GM18909 (cell line): ENCODE results near the gene SYCE1.
"Not testable (repeated sequence)": the region's sequence is repeated elsewhere in the genome, so short reads cannot be mapped to it uniquely, and the experiment has no call there.

Experiments
- ATAC-seq: cut with Tn5 transposase; IDR thresholded peaks from one replicate; pipeline ENCODE4 v1.9.1; 2021; ENCODE audit warnings: mild to moderate bottlenecking; ENCODE audit not compliant: unreplicated experiment, poor library complexity

Gene SYCE1, protein sequence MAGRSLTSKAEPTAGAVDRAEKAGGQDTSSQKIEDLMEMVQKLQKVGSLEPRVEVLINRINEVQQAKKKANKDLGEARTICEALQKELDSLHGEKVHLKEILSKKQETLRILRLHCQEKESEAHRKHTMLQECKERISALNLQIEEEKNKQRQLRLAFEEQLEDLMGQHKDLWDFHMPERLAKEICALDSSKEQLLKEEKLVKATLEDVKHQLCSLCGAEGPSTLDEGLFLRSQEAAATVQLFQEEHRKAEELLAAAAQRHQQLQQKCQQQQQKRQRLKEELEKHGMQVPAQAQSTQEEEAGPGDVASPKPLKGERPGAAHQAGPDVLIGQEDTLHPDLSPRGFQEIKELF

DNA sequence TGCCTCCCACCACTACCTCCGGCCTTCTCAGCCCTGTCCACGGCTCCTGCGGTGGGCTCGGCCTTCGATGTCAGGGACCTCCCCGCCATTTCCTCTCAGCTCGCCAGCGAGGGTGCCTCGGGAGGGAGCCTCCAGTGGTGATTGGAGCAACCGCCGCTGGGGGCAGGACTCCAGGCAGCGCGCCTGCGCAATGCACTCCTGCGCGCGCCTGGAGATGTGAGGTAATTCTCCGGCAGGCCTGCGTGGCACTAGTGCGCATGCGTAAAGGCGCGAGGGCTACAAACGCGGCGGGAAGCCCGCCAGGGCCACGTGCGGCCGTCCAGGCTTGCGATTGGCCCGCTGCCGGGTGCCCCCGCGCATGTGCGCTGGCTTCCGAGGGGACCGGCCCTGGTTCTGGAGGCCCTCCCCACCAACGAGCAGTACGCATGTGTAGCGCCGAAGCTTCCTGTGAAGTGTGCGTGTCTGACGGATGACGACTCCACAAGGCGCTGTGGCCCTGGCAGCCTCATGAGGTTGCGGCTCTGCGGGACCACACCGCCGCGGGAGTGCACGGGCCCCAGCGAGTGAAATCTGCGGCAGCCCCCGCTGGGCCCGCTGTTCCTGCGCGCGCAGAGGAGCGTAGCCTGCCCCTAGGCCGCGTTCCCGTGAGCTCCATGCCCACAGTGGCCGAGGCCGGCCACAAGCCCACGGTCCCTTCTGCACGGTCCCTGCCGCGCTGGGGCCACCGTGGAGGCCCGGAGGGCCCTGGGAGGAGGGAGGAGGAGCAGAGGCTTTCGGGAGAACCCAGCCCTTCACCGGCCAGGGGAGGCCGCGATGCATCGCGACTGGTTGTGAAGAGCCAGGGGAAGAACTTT is at the start of gene SYCE1:
TSS of gene SYCE1 (minus strand) at position 143 of the 854 bp plus-strand sequence. CDS start at position 89, 54 bp downstream.
- no peak for ATAC-seq

DNA sequence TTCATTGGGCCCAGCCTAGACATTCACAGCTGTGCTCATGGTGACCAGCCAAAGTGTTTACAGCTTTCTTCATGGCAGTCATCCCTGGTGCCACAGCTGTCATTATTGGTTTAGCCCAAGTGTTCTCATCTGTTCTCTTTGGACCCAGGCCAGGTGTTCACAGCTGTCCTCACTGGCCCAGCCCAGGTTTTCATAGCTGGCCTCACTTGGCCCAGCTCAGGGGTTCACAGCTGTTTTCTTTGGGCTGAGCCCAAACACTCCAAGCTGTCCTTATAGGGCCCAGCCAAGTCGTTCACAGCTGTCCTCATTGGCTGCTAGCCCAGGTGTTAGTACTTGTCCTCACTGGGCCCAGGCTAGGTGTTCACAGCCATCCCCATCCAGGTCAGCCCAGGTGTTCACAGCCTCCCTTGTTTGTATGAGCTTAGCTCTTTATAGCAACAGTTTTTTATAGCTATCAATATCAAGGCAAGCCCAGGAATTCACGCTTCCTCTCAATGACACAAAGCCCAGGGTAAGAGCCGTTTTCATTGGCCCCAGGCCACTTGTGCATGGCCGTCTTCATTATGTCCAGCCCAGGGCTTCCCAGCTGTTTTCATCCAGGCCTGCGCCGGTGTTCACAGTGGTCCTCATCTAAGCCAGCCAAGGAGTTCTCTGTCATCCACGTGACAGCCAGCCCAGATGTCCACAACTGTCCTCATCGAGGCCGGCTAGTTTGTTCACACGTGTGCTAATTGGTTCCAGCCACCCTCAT is 49.6 kb upstream of the SYCE1 start:
- ATAC-seq, result no peak

GRCh38 chr10:133613699-133614098 is 48.3 kb upstream of the SYCE1 start:
- ATAC-seq, result no peak

DNA sequence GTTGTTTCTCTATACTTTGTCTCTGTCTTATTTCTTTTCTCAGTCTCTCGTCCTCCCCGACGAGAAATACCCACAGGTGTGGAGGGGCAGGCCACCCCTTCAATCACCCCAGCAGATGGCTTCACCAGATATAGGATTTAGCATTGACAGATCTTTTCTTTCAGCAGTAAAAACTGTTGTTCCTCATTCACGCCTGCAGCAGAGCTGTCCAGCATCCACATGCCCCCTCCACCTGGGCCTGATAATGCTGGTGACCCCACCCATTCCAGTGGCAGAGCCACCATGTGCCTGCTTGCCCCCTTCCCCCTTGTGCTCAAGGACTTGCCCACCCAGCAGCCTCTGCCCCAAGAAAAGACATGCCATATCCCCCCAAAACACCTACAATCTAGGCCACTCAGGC is 45.7 kb upstream of the SYCE1 start:
- no peak for ATAC-seq

DNA sequence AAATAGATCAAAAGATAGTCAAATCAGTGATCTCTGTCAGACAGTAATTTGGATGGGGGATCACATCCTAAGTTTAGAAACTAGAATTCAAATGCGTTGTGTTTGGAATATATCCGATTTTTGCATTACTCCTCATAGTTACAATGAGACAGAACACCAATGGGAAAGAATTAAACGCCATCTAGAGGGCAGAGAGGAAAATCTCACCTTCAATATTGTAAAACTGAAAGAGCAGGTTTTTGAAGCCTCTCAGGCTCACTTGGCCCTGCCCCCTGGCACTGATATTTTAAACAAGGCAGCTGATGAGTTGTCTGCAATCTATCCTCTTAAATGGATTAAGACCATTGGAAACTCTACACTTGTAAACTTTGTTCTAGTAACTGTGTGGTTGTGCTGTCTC is 43.5 kb upstream of the SYCE1 start:
- ATAC-seq, result no peak

GRCh38 chr10:133603434-133603833 is 38.1 kb upstream of the SYCE1 start:
- not testable (repeated sequence) for ATAC-seq

GRCh38 chr10:133600657-133601056 is 35.3 kb upstream of the SYCE1 start:
- ATAC-seq, result no peak

- not testable (repeated sequence) for ATAC-seq
These were observed 34.5 kb upstream of the SYCE1 start for GRCh38 chr10:133599869-133600268.

- ATAC-seq, result no peak
These were observed 27.3 kb upstream of the SYCE1 start for GRCh38 chr10:133592716-133593115.

GRCh38 chr10:133590970-133591359 is 25.6 kb upstream of the SYCE1 start:
- no peak for ATAC-seq

DNA sequence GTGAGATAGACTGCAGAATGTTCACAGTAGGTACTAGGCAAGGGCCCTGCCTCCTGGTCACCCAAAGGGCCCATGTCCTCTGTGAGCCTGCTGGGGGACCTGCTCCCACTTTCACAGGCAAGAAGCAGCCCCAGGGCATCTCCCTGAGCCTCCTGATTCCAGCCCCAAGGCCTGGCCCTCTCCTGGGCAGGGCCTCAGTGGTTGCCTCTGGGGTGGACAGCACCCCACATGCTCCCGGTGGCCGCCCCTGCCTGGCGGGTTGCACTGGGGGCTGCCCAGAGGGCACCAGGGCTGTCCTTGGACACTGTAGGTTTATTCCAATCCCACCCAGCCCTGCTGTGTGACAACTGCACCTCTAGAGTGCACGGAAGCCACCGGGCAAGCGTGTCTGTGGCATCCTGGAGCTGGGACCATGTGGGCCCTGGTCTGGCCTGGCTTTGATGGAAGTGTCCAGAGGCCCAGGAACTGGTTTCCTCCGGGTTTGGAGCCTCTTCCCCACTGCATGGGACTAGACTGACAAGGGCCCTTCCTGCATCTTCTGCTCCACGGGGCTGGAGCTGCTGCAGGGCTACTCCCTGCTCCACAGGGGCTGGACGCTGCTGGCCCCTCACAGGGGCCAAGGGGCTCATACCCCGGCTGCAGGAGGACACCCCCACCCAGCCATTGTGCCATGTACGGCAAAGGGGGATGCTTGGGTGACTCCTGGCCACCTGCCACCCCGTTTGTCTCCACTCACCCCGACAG is 25.0 kb upstream of the SYCE1 start:
- no peak for ATAC-seq

GRCh38 chr10:133577037-133577436 is 11.7 kb upstream of the SYCE1 start:
- not testable (repeated sequence) for ATAC-seq

DNA sequence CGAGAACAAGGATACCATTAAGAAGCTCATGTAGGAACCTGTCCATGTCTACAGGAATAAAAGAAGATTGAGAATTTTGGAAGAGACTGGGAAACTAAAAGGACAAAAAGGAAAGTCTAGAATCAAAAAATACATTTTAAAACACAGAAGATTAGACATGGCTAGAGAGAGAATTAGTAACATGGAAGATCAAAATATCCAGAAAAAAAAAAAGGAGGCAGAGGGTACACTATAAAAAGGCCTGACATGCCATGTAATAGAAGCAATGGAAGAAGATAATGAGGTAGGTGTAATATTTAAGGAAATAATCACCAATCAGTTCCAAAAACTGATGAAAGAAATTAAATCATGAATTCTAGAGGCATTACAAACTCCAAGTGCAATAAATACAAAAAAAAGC is 8.1 kb upstream of the SYCE1 start:
- ATAC-seq, result not testable (repeated sequence)

DNA sequence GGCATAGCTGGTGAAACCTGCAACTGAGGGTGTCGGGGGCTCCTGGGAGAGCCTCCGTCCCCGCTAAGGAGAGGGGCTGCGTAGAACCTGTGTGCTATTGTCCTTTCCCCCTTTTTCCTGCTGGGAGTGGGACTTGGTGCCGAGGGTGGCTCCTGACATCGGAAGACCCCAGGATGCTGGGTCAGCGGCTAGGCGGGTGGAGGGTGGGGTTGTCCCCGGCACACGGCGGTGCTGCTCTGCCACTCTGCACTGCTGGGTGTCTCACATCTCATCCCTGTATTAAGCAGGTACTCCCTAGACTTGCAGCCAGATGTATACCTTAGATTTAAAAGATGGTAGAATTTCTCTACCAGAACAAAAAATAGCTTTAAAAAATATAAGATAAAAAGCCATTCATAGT is 6.7 kb upstream of the SYCE1 start:
- ATAC-seq, result not testable (repeated sequence)

- ATAC-seq, result not testable (repeated sequence)
These were observed 4.4 kb upstream of the SYCE1 start for GRCh38 chr10:133569801-133570200.

GRCh38 chr10:133568831-133569527 is 3.6 kb upstream of the SYCE1 start:
- not testable (repeated sequence) for ATAC-seq

- ATAC-seq, result no peak
These were observed 2.9 kb upstream of the SYCE1 start for GRCh38 chr10:133568287-133568614.

- no peak for ATAC-seq
These were observed 2.4 kb upstream of the SYCE1 start for GRCh38 chr10:133567609-133568286.

DNA sequence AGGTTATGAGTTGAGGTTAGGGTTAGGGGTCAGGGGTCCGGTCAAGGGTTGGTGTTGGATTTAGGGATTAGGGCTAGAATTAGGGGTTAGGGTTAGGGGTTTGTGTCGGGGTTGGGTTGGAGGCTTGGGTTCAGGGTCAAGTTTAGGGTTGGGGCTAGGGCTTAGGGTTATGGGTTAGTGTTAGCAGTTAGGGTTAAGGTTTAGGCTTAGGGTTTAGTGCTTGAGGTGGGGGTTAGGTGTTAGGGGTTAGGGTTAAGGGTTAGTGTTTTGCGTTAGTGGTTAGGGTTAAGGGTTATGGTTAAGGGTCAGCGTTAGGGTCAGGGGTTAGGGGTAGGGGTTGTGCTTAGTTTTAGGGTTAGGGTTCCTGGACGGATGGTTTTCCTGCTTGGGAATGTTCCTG is 1.7 kb upstream of the SYCE1 start:
- no peak for ATAC-seq
